Liver (tissue), 9 donors: Measurements from ENCODE around the gene SNCB. TPM values are rescaled to one million over a fixed set of nuclear protein-coding genes. Genes with fewer than 3 reads are reported as not detected.

Experiments used
- DNase-seq: peaks from one replicate; pipeline ENCODE4 v3.0.0-alpha.2; 2017; ENCODE audit warnings: low spot score
- H3K27ac ChIP-seq, 2 donors: one replicate each; pipeline ENCODE4 v1.7.0; 2013; ENCODE audit warnings: inconsistent platforms in 2 of 2, low read length in 2 of 2, control low read depth in 1 of 2, low read depth in 1 of 2, mild to moderate bottlenecking in 1 of 2
- H3K27me3 ChIP-seq, 4 donors: one replicate each; pipeline versions ENCODE4 v1.6.1 to v1.7.0; 2013; ENCODE audit warnings: low read length in 3 of 4, inconsistent platforms in 1 of 4, mild to moderate bottlenecking in 1 of 4, moderate library complexity in 1 of 4; ENCODE audit not compliant: control insufficient read depth in 4 of 4, insufficient read depth in 4 of 4
- H3K36me3 ChIP-seq, 4 donors: one replicate each; pipeline versions ENCODE4 v1.6.1 to v1.7.0; 2013; ENCODE audit warnings: low read length in 3 of 4, mild to moderate bottlenecking in 3 of 4, low read depth in 1 of 4, moderate library complexity in 1 of 4; ENCODE audit not compliant: control insufficient read depth in 4 of 4, insufficient read depth in 3 of 4
- H3K4me1 ChIP-seq, 4 donors: one replicate each; pipeline versions ENCODE4 v1.6.1 to v1.7.0; 2013; ENCODE audit warnings: low read length in 3 of 4, mild to moderate bottlenecking in 3 of 4, moderate library complexity in 1 of 4; ENCODE audit not compliant: control insufficient read depth in 4 of 4, insufficient read depth in 4 of 4
- H3K4me3 ChIP-seq, 3 donors: one replicate each; pipeline versions ENCODE4 v1.6.1 to v1.7.0; 2013; ENCODE audit warnings: low read length in 3 of 3, control low read depth in 1 of 3, low read depth in 1 of 3, mild to moderate bottlenecking in 1 of 3
- H3K9ac ChIP-seq, 2 donors: one replicate each; pipeline ENCODE4 v1.7.0; 2013; ENCODE audit warnings: low read length in 2 of 2, mild to moderate bottlenecking in 2 of 2, moderate library complexity in 2 of 2, control low read depth in 1 of 2, low read depth in 1 of 2
- H3K9me3 ChIP-seq, 4 donors: one replicate each; pipeline versions ENCODE4 v1.6.1 to v1.7.0; 2013; ENCODE audit warnings: low read length in 3 of 4; ENCODE audit not compliant: control insufficient read depth in 4 of 4
- EGR1 ChIP-seq, 2 donors: IDR thresholded peaks; 2 replicates each; pipeline ENCODE4 v1.6.1; 2016 to 2018; ENCODE audit warnings: antibody characterized with exemption in 2 of 2, low read depth in 2 of 2
- FOXA2 ChIP-seq: IDR thresholded peaks from 2 replicates; pipeline ENCODE4 v1.6.1; 2016; ENCODE audit warnings: antibody characterized with exemption
- GABPA ChIP-seq, 2 donors: IDR thresholded peaks in 1 of 2; conservative IDR thresholded peaks in 1 of 2; 2 replicates each; pipeline ENCODE4 v1.6.1; 2016; ENCODE audit warnings: antibody characterized with exemption in 2 of 2, mild to moderate bottlenecking in 1 of 2, moderate library complexity in 1 of 2
- HNF4A ChIP-seq, 2 donors: conservative IDR thresholded peaks; 2 replicates each; pipeline ENCODE4 v1.6.1; 2016; ENCODE audit warnings: antibody characterized with exemption in 2 of 2, mild to moderate bottlenecking in 2 of 2
- HNF4G ChIP-seq: IDR thresholded peaks from 2 replicates; pipeline ENCODE4 v1.6.1; 2016; ENCODE audit warnings: antibody characterized with exemption
- JUND ChIP-seq, 2 donors: IDR thresholded peaks; 2 replicates each; pipeline ENCODE4 v1.6.1; 2016; ENCODE audit warnings: antibody characterized with exemption in 2 of 2
- NR2F2 ChIP-seq: IDR thresholded peaks from 2 replicates; pipeline ENCODE4 v1.6.1; 2016; ENCODE audit warnings: antibody characterized with exemption
- RAD21 ChIP-seq, 2 donors: IDR thresholded peaks; 2 replicates each; pipeline ENCODE4 v1.6.1; 2016; ENCODE audit warnings: antibody characterized with exemption in 2 of 2, mild to moderate bottlenecking in 2 of 2
- RXRA ChIP-seq, 2 donors: IDR thresholded peaks; 2 replicates each; pipeline ENCODE4 v1.6.1; 2017 to 2018; ENCODE audit warnings: antibody characterized with exemption in 2 of 2, mild to moderate bottlenecking in 1 of 2
- SP1 ChIP-seq: IDR thresholded peaks from 2 replicates; pipeline ENCODE4 v1.6.1; 2018; ENCODE audit warnings: antibody characterized with exemption, mild to moderate bottlenecking
- TAF1 ChIP-seq: conservative IDR thresholded peaks from 2 replicates; pipeline ENCODE4 v1.6.1; 2016; ENCODE audit warnings: antibody characterized with exemption, mild to moderate bottlenecking
- YY1 ChIP-seq: IDR thresholded peaks from 2 replicates; pipeline ENCODE4 v1.6.1; 2016; ENCODE audit warnings: antibody characterized with exemption, mild to moderate bottlenecking
- WGBS: extraction: QIAGEN DNeasy Blood & Tissue Kit; methylation state at CpG from one replicate; pipeline ENCODE4 v1.1.7; 2013; 5-methylcytosine and 5-hydroxymethylcytosine counted together
- polyA plus RNA-seq, 2 donors: library from polyadenylated mRNA; stranded (reverse) in 1 of 2; unstranded in 1 of 2; fragments of 200-250 nt in 1 of 2; fragments of >200 nt in 1 of 2; fragmentation: Nextera tagmentation in 1 of 2; extraction: Ambion mirVana in 1 of 2; gene quantifications; one replicate each; pipeline versions ENCODE4 v1.2.1 to v1.2.3, GENCODE V29; 2013 to 2015
- total RNA-seq, 2 donors: library from RNA; depleted of rRNA; stranded (reverse); fragments of >200 nt; gene quantifications; one replicate each; pipeline ENCODE4 v1.2.3, GENCODE V29; 2014
- TF ChIP-seq, protein P1 (sequence below): IDR thresholded peaks from 2 replicates; pipeline ENCODE4 v1.6.1; 2016; ENCODE audit warnings: antibody characterized with exemption
- TF ChIP-seq, protein P2 (sequence below): fragments of 150-350 bp; IDR thresholded peaks from 2 replicates; pipeline ENCODE4 v1.5.1; 2017; ENCODE audit warnings: improper control_type of control experiment, low read depth, low read length; ENCODE audit not compliant: missing input control
- TF ChIP-seq, protein P3 (sequence below): IDR thresholded peaks from 2 replicates; pipeline ENCODE4 v1.6.1; 2016; ENCODE audit warnings: antibody characterized with exemption, mild to moderate bottlenecking
- TF ChIP-seq, protein P4 (sequence below): IDR thresholded peaks from 2 replicates; pipeline ENCODE4 v1.6.1; 2016; ENCODE audit warnings: antibody characterized with exemption
- TF ChIP-seq, protein P5 (sequence below): IDR thresholded peaks from 2 replicates; pipeline ENCODE4 v1.6.1; 2016; ENCODE audit warnings: antibody characterized with exemption
- donor health status: healthy.
- donor health status: healthy.
- donor health status: healthy.
- donor health status: healthy.
- donor health status: healthy.

Gene SNCB
- total and polyA plus RNA-seq, 4 donors: not detected

DNA sequence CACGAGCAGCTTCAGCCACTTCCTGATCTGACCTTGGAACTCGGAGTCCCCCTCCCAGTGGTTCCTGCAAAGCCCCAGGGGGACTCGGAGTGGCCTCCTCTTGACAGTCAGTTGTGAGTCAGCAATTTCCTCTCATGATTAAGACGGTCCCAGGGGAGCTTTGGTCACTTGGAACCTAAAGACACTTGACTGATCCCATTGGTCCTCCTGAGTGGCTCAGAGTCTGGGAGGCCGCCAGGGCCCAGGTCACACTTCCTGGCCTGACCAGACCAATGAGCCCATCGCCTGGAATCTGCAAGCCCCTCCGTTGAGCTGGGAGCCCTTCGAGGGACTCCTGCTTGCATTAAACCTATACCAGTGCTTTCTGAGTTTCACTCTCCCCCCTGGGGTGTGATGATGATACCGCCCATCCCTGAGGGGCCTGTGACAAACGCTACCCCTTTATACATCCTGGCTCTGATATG lies 46.1 kb upstream of the SNCB start:
- TF ChIP-seq EGR1 (IDR thresholded peaks at IDR 0.05; ENCODE audit: low read depth in 2 of 2) (no peak), HNF4G (no peak), GABPA (IDR thresholded peaks at IDR 0.05 in 1 of 2, conservative IDR thresholded peaks at IDR 0.05 in 1 of 2) (no peak), SP1 (no peak), JUND (IDR thresholded peaks at IDR 0.05) (no peak), YY1 (no peak), HNF4A (conservative IDR thresholded peaks at IDR 0.05) (no peak), TAF1 (no peak), RAD21 (IDR thresholded peaks at IDR 0.05) (no peak), FOXA2 (no peak), RXRA (IDR thresholded peaks at IDR 0.05) (no peak), NR2F2 (no peak)
- TF ChIP-seq, protein P1, sequence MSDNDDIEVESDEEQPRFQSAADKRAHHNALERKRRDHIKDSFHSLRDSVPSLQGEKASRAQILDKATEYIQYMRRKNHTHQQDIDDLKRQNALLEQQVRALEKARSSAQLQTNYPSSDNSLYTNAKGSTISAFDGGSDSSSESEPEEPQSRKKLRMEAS: no peak
- TF ChIP-seq, protein P2, sequence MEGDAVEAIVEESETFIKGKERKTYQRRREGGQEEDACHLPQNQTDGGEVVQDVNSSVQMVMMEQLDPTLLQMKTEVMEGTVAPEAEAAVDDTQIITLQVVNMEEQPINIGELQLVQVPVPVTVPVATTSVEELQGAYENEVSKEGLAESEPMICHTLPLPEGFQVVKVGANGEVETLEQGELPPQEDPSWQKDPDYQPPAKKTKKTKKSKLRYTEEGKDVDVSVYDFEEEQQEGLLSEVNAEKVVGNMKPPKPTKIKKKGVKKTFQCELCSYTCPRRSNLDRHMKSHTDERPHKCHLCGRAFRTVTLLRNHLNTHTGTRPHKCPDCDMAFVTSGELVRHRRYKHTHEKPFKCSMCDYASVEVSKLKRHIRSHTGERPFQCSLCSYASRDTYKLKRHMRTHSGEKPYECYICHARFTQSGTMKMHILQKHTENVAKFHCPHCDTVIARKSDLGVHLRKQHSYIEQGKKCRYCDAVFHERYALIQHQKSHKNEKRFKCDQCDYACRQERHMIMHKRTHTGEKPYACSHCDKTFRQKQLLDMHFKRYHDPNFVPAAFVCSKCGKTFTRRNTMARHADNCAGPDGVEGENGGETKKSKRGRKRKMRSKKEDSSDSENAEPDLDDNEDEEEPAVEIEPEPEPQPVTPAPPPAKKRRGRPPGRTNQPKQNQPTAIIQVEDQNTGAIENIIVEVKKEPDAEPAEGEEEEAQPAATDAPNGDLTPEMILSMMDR: no peak
- TF ChIP-seq, protein P3, sequence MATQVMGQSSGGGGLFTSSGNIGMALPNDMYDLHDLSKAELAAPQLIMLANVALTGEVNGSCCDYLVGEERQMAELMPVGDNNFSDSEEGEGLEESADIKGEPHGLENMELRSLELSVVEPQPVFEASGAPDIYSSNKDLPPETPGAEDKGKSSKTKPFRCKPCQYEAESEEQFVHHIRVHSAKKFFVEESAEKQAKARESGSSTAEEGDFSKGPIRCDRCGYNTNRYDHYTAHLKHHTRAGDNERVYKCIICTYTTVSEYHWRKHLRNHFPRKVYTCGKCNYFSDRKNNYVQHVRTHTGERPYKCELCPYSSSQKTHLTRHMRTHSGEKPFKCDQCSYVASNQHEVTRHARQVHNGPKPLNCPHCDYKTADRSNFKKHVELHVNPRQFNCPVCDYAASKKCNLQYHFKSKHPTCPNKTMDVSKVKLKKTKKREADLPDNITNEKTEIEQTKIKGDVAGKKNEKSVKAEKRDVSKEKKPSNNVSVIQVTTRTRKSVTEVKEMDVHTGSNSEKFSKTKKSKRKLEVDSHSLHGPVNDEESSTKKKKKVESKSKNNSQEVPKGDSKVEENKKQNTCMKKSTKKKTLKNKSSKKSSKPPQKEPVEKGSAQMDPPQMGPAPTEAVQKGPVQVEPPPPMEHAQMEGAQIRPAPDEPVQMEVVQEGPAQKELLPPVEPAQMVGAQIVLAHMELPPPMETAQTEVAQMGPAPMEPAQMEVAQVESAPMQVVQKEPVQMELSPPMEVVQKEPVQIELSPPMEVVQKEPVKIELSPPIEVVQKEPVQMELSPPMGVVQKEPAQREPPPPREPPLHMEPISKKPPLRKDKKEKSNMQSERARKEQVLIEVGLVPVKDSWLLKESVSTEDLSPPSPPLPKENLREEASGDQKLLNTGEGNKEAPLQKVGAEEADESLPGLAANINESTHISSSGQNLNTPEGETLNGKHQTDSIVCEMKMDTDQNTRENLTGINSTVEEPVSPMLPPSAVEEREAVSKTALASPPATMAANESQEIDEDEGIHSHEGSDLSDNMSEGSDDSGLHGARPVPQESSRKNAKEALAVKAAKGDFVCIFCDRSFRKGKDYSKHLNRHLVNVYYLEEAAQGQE: no peak
- TF ChIP-seq, protein P4, sequence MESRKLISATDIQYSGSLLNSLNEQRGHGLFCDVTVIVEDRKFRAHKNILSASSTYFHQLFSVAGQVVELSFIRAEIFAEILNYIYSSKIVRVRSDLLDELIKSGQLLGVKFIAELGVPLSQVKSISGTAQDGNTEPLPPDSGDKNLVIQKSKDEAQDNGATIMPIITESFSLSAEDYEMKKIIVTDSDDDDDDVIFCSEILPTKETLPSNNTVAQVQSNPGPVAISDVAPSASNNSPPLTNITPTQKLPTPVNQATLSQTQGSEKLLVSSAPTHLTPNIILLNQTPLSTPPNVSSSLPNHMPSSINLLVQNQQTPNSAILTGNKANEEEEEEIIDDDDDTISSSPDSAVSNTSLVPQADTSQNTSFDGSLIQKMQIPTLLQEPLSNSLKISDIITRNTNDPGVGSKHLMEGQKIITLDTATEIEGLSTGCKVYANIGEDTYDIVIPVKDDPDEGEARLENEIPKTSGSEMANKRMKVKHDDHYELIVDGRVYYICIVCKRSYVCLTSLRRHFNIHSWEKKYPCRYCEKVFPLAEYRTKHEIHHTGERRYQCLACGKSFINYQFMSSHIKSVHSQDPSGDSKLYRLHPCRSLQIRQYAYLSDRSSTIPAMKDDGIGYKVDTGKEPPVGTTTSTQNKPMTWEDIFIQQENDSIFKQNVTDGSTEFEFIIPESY: no peak
- TF ChIP-seq, protein P5, sequence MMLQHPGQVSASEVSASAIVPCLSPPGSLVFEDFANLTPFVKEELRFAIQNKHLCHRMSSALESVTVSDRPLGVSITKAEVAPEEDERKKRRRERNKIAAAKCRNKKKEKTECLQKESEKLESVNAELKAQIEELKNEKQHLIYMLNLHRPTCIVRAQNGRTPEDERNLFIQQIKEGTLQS: no peak
- peaks cover 2 to 12% (median 5%) of the 10 kb centered on the region in 4 donors for H3K27me3 ChIP-seq
- no peak overlapping the region for H3K4me3 ChIP-seq
- H3K27ac ChIP-seq: no peak overlapping the region
- no peaks in the 10 kb centered on the region for H3K36me3 ChIP-seq
- no peaks in the 10 kb centered on the region for H3K4me1 ChIP-seq
- H3K9me3 ChIP-seq: no peaks in the 10 kb centered on the region
- DNase-seq: no peak
- H3K9ac ChIP-seq: no peak overlapping the region
- WGBS: 69% methylated on average over 10 of the region's 10 CpGs
